ENCODE measurements around the gene NPFF. TPM values are rescaled to one million over a fixed set of nuclear protein-coding genes. Genes with fewer than 3 reads are reported as not detected.

NPFF gene

GRCh38 chr12:53464685-53465418, 42.4 kb downstream of the NPFF start:
- Histone ChIP-seq H3K4me1 (ENCODE audit: control insufficient read depth, insufficient read depth, low read length) (no peaks in the 10 kb centered on the region), H3K9me3 (replicated peaks; ENCODE audit: low read length) (no peaks in the 10 kb centered on the region), H3K36me3 (ENCODE audit: insufficient read depth, low read length) (peaks cover 98% of the 10 kb centered on the region), H3K27me3 (ENCODE audit: control insufficient read depth, insufficient read depth, low read length) (no peaks in the 10 kb centered on the region), H3K4me2 (ENCODE audit: low read length) (no peak overlapping the region), H3K9ac (ENCODE audit: low read depth, low read length) (no peak overlapping the region), H3K4me3 (ENCODE audit: low read length) (no peak overlapping the region)

- Histone ChIP-seq H3K36me3 (ENCODE audit: insufficient read depth, low read length) (peaks cover 98% of the 10 kb centered on the region), H3K9ac (ENCODE audit: low read depth, low read length) (no peak overlapping the region), H3K27me3 (ENCODE audit: control insufficient read depth, insufficient read depth, low read length) (no peaks in the 10 kb centered on the region), H3K4me3 (ENCODE audit: low read length) (no peak overlapping the region), H3K4me1 (ENCODE audit: control insufficient read depth, insufficient read depth, low read length) (no peaks in the 10 kb centered on the region), H3K4me2 (ENCODE audit: low read length) (no peak overlapping the region), H3K9me3 (replicated peaks; ENCODE audit: low read length) (no peaks in the 10 kb centered on the region)
These were observed 43.3 kb downstream of the NPFF start for GRCh38 chr12:53463802-53464560.

DNA sequence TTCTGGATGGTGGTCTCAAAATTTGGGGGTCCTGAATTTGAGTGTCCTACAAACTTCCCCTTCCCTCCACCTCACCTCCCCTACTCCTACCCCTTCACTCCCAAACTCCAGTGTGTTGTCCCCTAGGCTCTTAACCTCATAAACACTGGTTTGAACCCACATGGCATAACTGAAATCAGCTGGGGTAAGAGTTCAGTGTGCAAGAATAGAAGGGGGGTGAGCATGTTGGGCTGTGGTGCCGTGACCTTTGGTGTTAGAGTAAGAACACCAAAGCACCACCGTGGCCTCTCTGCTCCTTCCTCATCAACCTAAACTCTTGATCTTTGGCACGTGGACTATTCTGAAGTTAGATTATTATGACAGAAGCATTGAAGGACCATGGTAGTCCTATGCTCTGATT, 44.3 kb downstream of the NPFF start:
- Histone ChIP-seq H3K36me3 (ENCODE audit: insufficient read depth, low read length) (peaks cover 99% of the 10 kb centered on the region), H3K27me3 (ENCODE audit: control insufficient read depth, insufficient read depth, low read length) (no peaks in the 10 kb centered on the region), H3K4me2 (ENCODE audit: low read length) (no peak overlapping the region), H3K4me1 (ENCODE audit: control insufficient read depth, insufficient read depth, low read length) (no peaks in the 10 kb centered on the region), H3K9ac (ENCODE audit: low read depth, low read length) (no peak overlapping the region), H3K4me3 (ENCODE audit: low read length) (no peak overlapping the region), H3K9me3 (replicated peaks; ENCODE audit: low read length) (no peaks in the 10 kb centered on the region)

- H3K9ac ChIP-seq (ENCODE audit: low read depth, low read length): no peak overlapping the region
- no peaks in the 10 kb centered on the region for H3K27me3 ChIP-seq (ENCODE audit: control insufficient read depth, insufficient read depth, low read length)
These were observed 45.7 kb downstream of the NPFF start for GRCh38 chr12:53461591-53461990.

GRCh38 chr12:53461059-53461458, 46.2 kb downstream of the NPFF start:
- no peaks in the 10 kb centered on the region for H3K4me1 ChIP-seq (ENCODE audit: control insufficient read depth, insufficient read depth, low read length)
- H3K9ac ChIP-seq (ENCODE audit: low read depth, low read length): no peak overlapping the region
- H3K27me3 ChIP-seq (ENCODE audit: control insufficient read depth, insufficient read depth, low read length): no peaks in the 10 kb centered on the region
- no peak overlapping the region for H3K4me3 ChIP-seq (ENCODE audit: low read length)
- peaks cover 99% of the 10 kb centered on the region for H3K36me3 ChIP-seq (ENCODE audit: insufficient read depth, low read length)
- no peak overlapping the region for H3K4me2 ChIP-seq (ENCODE audit: low read length)
- no peaks in the 10 kb centered on the region for H3K9me3 ChIP-seq (replicated peaks; ENCODE audit: low read length)

More at GRCh38 chr12:53461591-53461990, 45.7 kb downstream of the NPFF start:
- Histone ChIP-seq H3K4me2 (ENCODE audit: low read length) (no peak overlapping the region), H3K4me1 (ENCODE audit: control insufficient read depth, insufficient read depth, low read length) (no peaks in the 10 kb centered on the region), H3K4me3 (ENCODE audit: low read length) (no peak overlapping the region), H3K9me3 (replicated peaks; ENCODE audit: low read length) (no peaks in the 10 kb centered on the region), H3K36me3 (ENCODE audit: insufficient read depth, low read length) (peaks cover 99% of the 10 kb centered on the region)

- Histone ChIP-seq H3K9me3 (replicated peaks; ENCODE audit: low read length) (no peaks in the 10 kb centered on the region), H3K4me2 (ENCODE audit: low read length) (no peak overlapping the region), H3K36me3 (ENCODE audit: insufficient read depth, low read length) (peaks cover 99% of the 10 kb centered on the region), H3K4me1 (ENCODE audit: control insufficient read depth, insufficient read depth, low read length) (peaks cover 8% of the 10 kb centered on the region), H3K4me3 (ENCODE audit: low read length) (no peak overlapping the region), H3K9ac (ENCODE audit: low read depth, low read length) (no peak overlapping the region), H3K27me3 (ENCODE audit: control insufficient read depth, insufficient read depth, low read length) (no peaks in the 10 kb centered on the region)
These were observed 48.2 kb downstream of the NPFF start for GRCh38 chr12:53459097-53459496.

Small RNA genes within 50 kb of the gene (small RNA-seq; reads per million reads assigned to genes)
- gene AC023509.3: not detected

Measured in skeletal muscle satellite cell (primary cell).